Neural cell (in vitro differentiated cells): ENCODE results near the gene FOXRED1. TPM values are rescaled to one million over a fixed set of nuclear protein-coding genes. Genes with fewer than 3 reads are reported as not detected.

ENCODE experiments used
- H2AFZ ChIP-seq: fragments of 200-600, 300-800 bp; sonication (generic), shearing (Covaris generic); 2 replicates; pipeline ENCODE4 v1.6.0; 2014; ENCODE audit warnings: low read depth, mild to moderate bottlenecking, antibody characterized with exemption, low read length, moderate library complexity
- H3F3A ChIP-seq: fragments of 200-600 bp; shearing (Covaris generic); 2 replicates; pipeline ENCODE4 v1.6.1; 2016; ENCODE audit warnings: mild to moderate bottlenecking, moderate library complexity, mixed read lengths, antibody characterized with exemption, low read length; ENCODE audit not compliant: insufficient read depth, poor library complexity, severe bottlenecking
- H3K27ac ChIP-seq: fragments of 200-600, 300-800 bp; sonication (generic), shearing (Covaris generic); 2 replicates; pipeline ENCODE4 v1.5.1; 2014; ENCODE audit warnings: mild to moderate bottlenecking, low read length, moderate library complexity
- H3K27me3 ChIP-seq: fragments of 300-800, 200-600 bp; sonication (generic), shearing (Covaris generic); 2 replicates; pipeline ENCODE4 v1.6.0; 2014; ENCODE audit warnings: mild to moderate bottlenecking, low read depth, low read length, moderate library complexity; ENCODE audit not compliant: insufficient read depth
- H3K36me3 ChIP-seq: fragments of 300-800, 200-600 bp; sonication (generic), shearing (Covaris generic); 2 replicates; pipeline ENCODE4 v1.5.1; 2014; ENCODE audit warnings: mild to moderate bottlenecking, antibody characterized with exemption, low read length, moderate library complexity; ENCODE audit not compliant: insufficient read depth
- H3K4me2 ChIP-seq: fragments of 300-800, 200-600 bp; sonication (generic), shearing (Covaris generic); 2 replicates; pipeline ENCODE4 v1.6.0; 2014; ENCODE audit warnings: mild to moderate bottlenecking, low read length
- H3K4me3 ChIP-seq: fragments of 300-800, 200-600 bp; sonication (generic), shearing (Covaris generic); 2 replicates; pipeline ENCODE4 v1.5.1; 2014; ENCODE audit warnings: mild to moderate bottlenecking, low read length, moderate library complexity
- H3K79me2 ChIP-seq: fragments of 200-600 bp; shearing (Covaris generic); replicated peaks from 2 replicates; pipeline ENCODE4 v1.6.0; 2014; ENCODE audit warnings: mild to moderate bottlenecking, low read length, moderate library complexity; ENCODE audit not compliant: insufficient read depth
- H3K9ac ChIP-seq: fragments of 300-800, 200-600 bp; sonication (generic), shearing (Covaris generic); 2 replicates; pipeline ENCODE4 v1.6.1; 2016; ENCODE audit warnings: mild to moderate bottlenecking, low read length, mixed read lengths
- H3K9me2 ChIP-seq: fragments of 200-600 bp; shearing (Covaris generic); 2 replicates; pipeline ENCODE4 v1.6.1; 2016; ENCODE audit warnings: mild to moderate bottlenecking, low read length, mixed read lengths; ENCODE audit not compliant: insufficient read depth
- H3K9me3 ChIP-seq: fragments of 200-600, 300-800 bp; sonication (generic), shearing (Covaris generic); 2 replicates; pipeline ENCODE4 v1.6.1; 2016; ENCODE audit warnings: mild to moderate bottlenecking, mixed run types, low read length, moderate library complexity, mixed read lengths
- H4K20me1 ChIP-seq: fragments of 200-600 bp; shearing (Covaris generic); 2 replicates; pipeline ENCODE4 v1.6.1; 2016; ENCODE audit warnings: mild to moderate bottlenecking, mixed run types; ENCODE audit not compliant: insufficient read depth
- CTCF ChIP-seq: fragments of 450-650 bp; IDR thresholded peaks from 2 replicates; pipeline ENCODE4 v1.5.1; 2014; ENCODE audit warnings: antibody characterized with exemption, mild to moderate bottlenecking, moderate library complexity; ENCODE audit not compliant: poor library complexity, severe bottlenecking
- EP300 ChIP-seq: fragments of 450-650 bp; conservative IDR thresholded peaks from 2 replicates; pipeline ENCODE4 v1.6.1; 2014; ENCODE audit warnings: antibody characterized with exemption, mild to moderate bottlenecking, moderate library complexity; ENCODE audit not compliant: poor library complexity, severe bottlenecking
- EZH2 ChIP-seq: fragments of 200-600, 300-800 bp; shearing (Covaris generic), sonication (generic); IDR thresholded peaks from 2 replicates; pipeline ENCODE4 v1.6.1; 2014; ENCODE audit warnings: antibody characterized with exemption, low read length, borderline replicate concordance, mild to moderate bottlenecking; ENCODE audit not compliant: insufficient read depth, poor library complexity, severe bottlenecking
- MXI1 ChIP-seq: fragments of 450-650 bp; conservative IDR thresholded peaks from 2 replicates; pipeline ENCODE4 v1.6.1; 2014; ENCODE audit warnings: antibody characterized with exemption, mild to moderate bottlenecking; ENCODE audit not compliant: poor library complexity, severe bottlenecking
- POLR2AphosphoS5 ChIP-seq: IDR thresholded peaks from 2 replicates; pipeline ENCODE4 v1.6.1; 2012
- RAD21 ChIP-seq: fragments of 450-650 bp; conservative IDR thresholded peaks from 2 replicates; pipeline ENCODE4 v1.6.1; 2014; ENCODE audit warnings: antibody characterized with exemption, mild to moderate bottlenecking, moderate library complexity
- REST ChIP-seq: IDR thresholded peaks from 2 replicates; pipeline ENCODE4 v1.6.1; 2012; ENCODE audit warnings: borderline replicate concordance
- SMC3 ChIP-seq: fragments of 450-650 bp; conservative IDR thresholded peaks from 2 replicates; pipeline ENCODE4 v1.6.1; 2014; ENCODE audit warnings: antibody characterized with exemption, mild to moderate bottlenecking, moderate library complexity; ENCODE audit not compliant: poor library complexity
- TAF1 ChIP-seq: IDR thresholded peaks from 2 replicates; pipeline ENCODE4 v1.6.1; 2012; ENCODE audit warnings: low read depth
- polyA minus RNA-seq: library from RNA; depleted of rRNA, polyadenylated mRNA; stranded (reverse); fragments of >200 nt; gene quantifications from 2 replicates; pipeline ENCODE4 v1.2.3, GENCODE V29; 2014
- polyA plus RNA-seq: library from polyadenylated mRNA; depleted of rRNA; stranded (reverse); fragments of >200 nt; gene quantifications from 2 replicates; pipeline ENCODE4 v1.2.3, GENCODE V29; 2014

The FOXRED1 gene
- 68.3 and 77.3 TPM in 2 replicates for polyA plus RNA-seq
- 27.0 and 28.0 TPM in 2 replicates for polyA minus RNA-seq

GRCh38 chr11:126268708-126269579 lies at the start of gene FOXRED1, which contains the start of gene SRPRA:
Gene FOXRED1 (plus strand): TSS chr11:126269154. CDS start chr11:126269207, 53 bp downstream.
Gene SRPRA (minus strand): TSS chr11:126268895. CDS start chr11:126268804, 91 bp downstream.
- peaks cover 27% of the 10 kb centered on the region for H3K79me2 ChIP-seq
- no peaks in the 10 kb centered on the region for H3K27me3 ChIP-seq
- H4K20me1 ChIP-seq = no peaks in the 10 kb centered on the region
- H3K27ac ChIP-seq = peak within 1 kb of the TSS; percentile 87
- no peaks in the 10 kb centered on the region for H3K9me2 ChIP-seq
- H3K9ac ChIP-seq = peak within 1 kb of the TSS; percentile 94
- no peaks in the 10 kb centered on the region for H3K9me3 ChIP-seq
- H2AFZ ChIP-seq = peak within 1 kb of the TSS; percentile 97
- peak within 1 kb of the TSS; percentile 99 for H3K4me3 ChIP-seq
- peak within 1 kb of the TSS; percentile 96 for H3K4me2 ChIP-seq
- H3F3A ChIP-seq = no peaks in the 10 kb centered on the region
- TF ChIP-seq CTCF = peak; percentile 26
- TF ChIP-seq POLR2AphosphoS5 = peak; percentile 89
- peak; percentile 42 for TF ChIP-seq SMC3
- TF ChIP-seq REST = peak; percentile 87
- TF ChIP-seq RAD21 = peak; percentile 38
- TF ChIP-seq EP300 = peak; percentile 79
- TF ChIP-seq TAF1 = peak; percentile 80
- no peak for TF ChIP-seq EZH2
- TF ChIP-seq MXI1 = peak; percentile 89
- H3K36me3 ChIP-seq = no peaks in the 10 kb centered on the region

- Histone ChIP-seq H3K36me3 (no peaks in the 10 kb centered on the region), H3K27ac (no peak overlapping the region), H3K9me3 (no peaks in the 10 kb centered on the region), H4K20me1 (no peaks in the 10 kb centered on the region), H3K4me2 (no peak overlapping the region), H2AFZ (no peak overlapping the region), H3K9me2 (no peaks in the 10 kb centered on the region), H3K79me2 (peaks cover 30% of the 10 kb centered on the region), H3K9ac (no peak overlapping the region), H3F3A (no peaks in the 10 kb centered on the region), H3K4me3 (no peak overlapping the region), H3K27me3 (no peaks in the 10 kb centered on the region)
- TF ChIP-seq MXI1 (no peak), SMC3 (no peak), EP300 (no peak), EZH2 (no peak), POLR2AphosphoS5 (no peak), RAD21 (no peak), TAF1 (no peak), CTCF (no peak), REST (no peak)
Measured at GRCh38 chr11:126219547-126219946, 49.4 kb upstream of the FOXRED1 start.
